GM06990 (cell line): ENCODE measurements around the gene SERPINB13.

Experiments used
- DNase-seq: peaks from one replicate; pipeline ENCODE4 v3.0.0-alpha.2; 2011; ENCODE audit not compliant: insufficient read length; ENCODE audit errors: extremely low read depth
- H3K27me3 ChIP-seq: replicated peaks from 2 replicates; pipeline ENCODE4 v1.6.0; 2011; ENCODE audit warnings: low read length; ENCODE audit not compliant: control insufficient read depth, insufficient read depth
- H3K36me3 ChIP-seq: 2 replicates; pipeline ENCODE4 v1.5.1; 2011; ENCODE audit warnings: low read length; ENCODE audit not compliant: control insufficient read depth, insufficient read depth
- H3K4me3 ChIP-seq: replicated peaks from 2 replicates; pipeline ENCODE4 v1.5.1; 2011; ENCODE audit warnings: low read depth, mild to moderate bottlenecking, control low read depth, low read length
- TF ChIP-seq, protein P1 (sequence below): IDR thresholded peaks from 2 replicates; pipeline ENCODE4 v1.5.1; 2011; ENCODE audit warnings: low read length, control low read depth, mild to moderate bottlenecking, inconsistent platforms; ENCODE audit not compliant: insufficient read depth, poor library complexity, severe bottlenecking

The SERPINB13 gene

DNA sequence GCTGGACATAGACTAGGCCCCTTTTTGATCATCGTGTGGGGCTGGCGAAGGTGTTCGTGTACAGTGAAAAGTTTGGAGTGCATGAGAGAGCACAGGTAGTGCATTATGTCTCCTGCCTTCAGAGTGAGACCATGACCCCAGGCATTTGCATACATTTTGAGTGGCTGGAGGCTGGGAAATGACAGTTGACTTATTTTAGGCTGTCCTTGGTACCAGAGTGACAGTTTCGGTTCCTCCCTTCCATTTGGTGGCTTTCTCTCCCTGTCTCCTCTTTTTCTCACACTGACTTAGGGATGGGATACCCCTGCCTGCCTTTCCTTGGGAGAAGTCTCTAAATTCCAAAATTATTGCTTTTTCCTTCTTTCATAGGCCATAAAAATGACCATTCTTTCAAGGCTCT, 24.9 kb upstream of the SERPINB13 start:
- DNase-seq, result peak; percentile 13
- TF ChIP-seq, protein P1, sequence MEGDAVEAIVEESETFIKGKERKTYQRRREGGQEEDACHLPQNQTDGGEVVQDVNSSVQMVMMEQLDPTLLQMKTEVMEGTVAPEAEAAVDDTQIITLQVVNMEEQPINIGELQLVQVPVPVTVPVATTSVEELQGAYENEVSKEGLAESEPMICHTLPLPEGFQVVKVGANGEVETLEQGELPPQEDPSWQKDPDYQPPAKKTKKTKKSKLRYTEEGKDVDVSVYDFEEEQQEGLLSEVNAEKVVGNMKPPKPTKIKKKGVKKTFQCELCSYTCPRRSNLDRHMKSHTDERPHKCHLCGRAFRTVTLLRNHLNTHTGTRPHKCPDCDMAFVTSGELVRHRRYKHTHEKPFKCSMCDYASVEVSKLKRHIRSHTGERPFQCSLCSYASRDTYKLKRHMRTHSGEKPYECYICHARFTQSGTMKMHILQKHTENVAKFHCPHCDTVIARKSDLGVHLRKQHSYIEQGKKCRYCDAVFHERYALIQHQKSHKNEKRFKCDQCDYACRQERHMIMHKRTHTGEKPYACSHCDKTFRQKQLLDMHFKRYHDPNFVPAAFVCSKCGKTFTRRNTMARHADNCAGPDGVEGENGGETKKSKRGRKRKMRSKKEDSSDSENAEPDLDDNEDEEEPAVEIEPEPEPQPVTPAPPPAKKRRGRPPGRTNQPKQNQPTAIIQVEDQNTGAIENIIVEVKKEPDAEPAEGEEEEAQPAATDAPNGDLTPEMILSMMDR, result no peak
- Histone ChIP-seq H3K36me3 (no peaks in the 10 kb centered on the region), H3K4me3 (no peak overlapping the region), H3K27me3 (no peaks in the 10 kb centered on the region)

GRCh38 chr18:63564021-63564420, 23.1 kb upstream of the SERPINB13 start:
- H3K4me3 ChIP-seq, result no peak overlapping the region

GRCh38 chr18:63564561-63564960, 22.6 kb upstream of the SERPINB13 start:
- no peaks in the 10 kb centered on the region for H3K27me3 ChIP-seq
- no peaks in the 10 kb centered on the region for H3K36me3 ChIP-seq
- TF ChIP-seq, protein P1, result no peak
- H3K4me3 ChIP-seq, result no peak overlapping the region
- no peak for DNase-seq

More at GRCh38 chr18:63564021-63564420, 23.1 kb upstream of the SERPINB13 start:
- Histone ChIP-seq H3K27me3 (no peaks in the 10 kb centered on the region), H3K36me3 (no peaks in the 10 kb centered on the region)
- TF ChIP-seq, protein P1, result no peak
- DNase-seq, result no peak

DNA sequence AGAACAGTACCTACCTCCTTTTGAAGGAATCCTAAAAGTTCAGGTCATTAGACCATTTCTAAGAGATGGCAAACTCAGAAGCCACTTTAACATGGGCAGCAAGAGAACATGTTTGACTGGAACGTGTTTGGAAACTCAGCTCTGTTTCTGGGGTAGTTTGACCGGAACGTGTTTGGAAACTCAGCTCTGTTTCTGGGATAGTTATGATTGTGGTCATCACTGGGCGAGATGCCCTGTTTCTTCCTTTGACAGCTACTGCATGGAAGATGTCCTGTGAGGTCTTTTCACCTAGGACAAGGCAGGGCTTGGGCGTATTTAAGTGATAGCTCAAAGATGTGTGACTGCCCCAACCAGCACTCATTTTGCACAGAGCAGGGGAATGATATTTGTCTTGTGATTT, 19.9 kb upstream of the SERPINB13 start:
- no peak overlapping the region for H3K4me3 ChIP-seq
- no peaks in the 10 kb centered on the region for H3K36me3 ChIP-seq
- no peaks in the 10 kb centered on the region for H3K27me3 ChIP-seq
- TF ChIP-seq, protein P1, result no peak
- no peak for DNase-seq

GRCh38 chr18:63567825-63568224, 19.3 kb upstream of the SERPINB13 start:
- no peaks in the 10 kb centered on the region for H3K27me3 ChIP-seq
- no peaks in the 10 kb centered on the region for H3K36me3 ChIP-seq
- H3K4me3 ChIP-seq, result no peak overlapping the region
- TF ChIP-seq, protein P1, result no peak
- DNase-seq, result no peak

DNA sequence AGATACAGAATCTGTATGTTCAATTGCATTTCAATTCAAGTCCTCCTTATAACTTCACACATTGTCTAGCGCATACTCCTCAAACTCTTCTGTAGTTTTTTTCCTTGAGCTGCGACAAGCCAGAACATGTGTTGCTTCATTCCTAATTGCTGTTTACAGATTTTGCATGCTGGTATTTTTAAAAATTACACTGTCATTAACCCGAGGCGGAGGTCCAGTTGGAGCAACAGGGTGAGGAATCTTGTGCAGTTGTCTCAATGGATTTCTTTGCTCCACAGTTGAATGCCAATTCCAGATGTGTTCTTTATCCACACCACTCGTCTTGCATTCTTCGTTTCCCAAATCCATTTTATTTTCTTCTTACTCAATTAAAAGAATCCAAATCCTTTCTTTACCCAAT, 16.4 kb upstream of the SERPINB13 start:
- H3K36me3 ChIP-seq, result no peaks in the 10 kb centered on the region
- TF ChIP-seq, protein P1, result no peak
- no peaks in the 10 kb centered on the region for H3K27me3 ChIP-seq
- no peak for DNase-seq
- no peak overlapping the region for H3K4me3 ChIP-seq
